Erythroblast (primary cell): Measurements from ENCODE around the gene THBS2.

ENCODE experiments used
- GATA1 ChIP-seq: IDR thresholded peaks from 2 replicates; pipeline ENCODE4 v1.6.1; 2011; ENCODE audit warnings: low read depth, mild to moderate bottlenecking, control low read depth, low read length, moderate library complexity
- POLR2A ChIP-seq: IDR thresholded peaks from 2 replicates; pipeline ENCODE4 v1.6.1; 2011; ENCODE audit warnings: mild to moderate bottlenecking, low read length

DNA sequence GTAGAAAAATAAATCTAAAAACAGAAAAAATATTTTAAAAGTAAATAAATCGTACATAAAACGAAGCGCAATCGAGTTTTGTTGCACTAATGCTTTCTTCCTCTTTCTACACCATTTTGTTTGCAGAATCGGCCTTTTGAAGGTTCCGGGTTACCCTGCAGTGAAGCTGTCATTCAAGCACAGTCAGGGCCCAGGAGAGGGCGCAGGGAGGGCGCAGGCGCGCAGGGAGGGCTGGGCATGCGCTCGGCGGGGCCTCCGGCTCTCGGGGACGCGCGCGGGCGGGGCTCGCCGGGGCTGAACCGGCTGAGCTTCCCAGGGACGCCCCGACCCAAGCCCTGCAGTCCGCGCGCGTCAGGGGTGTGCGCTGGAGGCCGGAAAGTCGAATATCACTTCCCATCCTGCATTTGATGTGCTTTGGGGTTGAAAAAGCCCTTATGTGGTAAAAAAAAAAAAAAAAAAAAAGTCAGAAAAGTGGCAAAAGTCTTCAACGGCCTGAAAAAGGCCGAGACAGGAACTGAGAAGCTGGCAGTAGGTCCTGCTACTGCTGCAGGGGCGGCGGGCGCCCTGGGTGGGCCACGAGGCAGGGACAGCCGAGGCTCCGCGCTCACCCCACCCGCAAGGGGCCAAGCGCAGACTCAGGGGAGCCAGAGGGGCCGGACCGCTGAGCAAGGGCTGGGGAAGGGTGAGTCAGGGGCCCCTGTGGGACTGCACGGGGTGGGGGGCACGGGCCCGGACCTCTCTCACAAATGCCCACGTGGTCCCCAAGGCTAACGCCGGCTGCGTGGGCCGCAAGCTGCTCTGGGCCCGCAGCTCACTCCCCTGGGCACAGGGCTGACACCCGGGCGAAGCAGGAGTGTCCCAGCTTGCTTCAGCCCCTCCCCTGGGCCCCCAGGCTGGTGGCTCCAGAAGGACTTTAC is 40.5 kb downstream of the THBS2 start:
- TF ChIP-seq POLR2A: no peak
- no peak for TF ChIP-seq GATA1
